HG03354 (cell line): ENCODE measurements around the gene PRKCA.

ENCODE experiments used
- ATAC-seq: cut with Tn5 transposase; IDR thresholded peaks from one replicate; pipeline ENCODE4 v1.9.1; 2021; ENCODE audit warnings: mild to moderate bottlenecking; ENCODE audit not compliant: unreplicated experiment, poor library complexity, severe bottlenecking

The PRKCA gene

DNA sequence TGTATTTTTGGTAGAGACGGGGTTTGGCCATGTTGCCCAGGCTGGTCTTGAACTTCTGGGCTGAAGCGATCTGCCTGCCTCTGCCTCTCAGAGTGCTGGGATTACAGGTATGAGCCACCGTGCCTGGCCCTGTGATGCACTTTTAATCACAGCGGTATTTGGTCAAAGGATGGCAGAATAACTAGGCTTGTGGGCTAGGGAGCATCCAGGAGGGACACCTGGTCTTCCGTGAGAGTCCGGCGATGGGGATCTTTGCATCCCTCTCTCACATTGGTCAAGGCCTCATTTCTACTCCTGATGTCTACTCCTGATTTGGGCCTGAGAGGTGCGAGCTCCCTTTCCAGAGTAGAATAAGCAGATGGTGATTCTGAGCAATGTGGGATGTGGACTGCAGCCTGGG, 274.6 kb downstream of the PRKCA start:
- no peak for ATAC-seq

DNA sequence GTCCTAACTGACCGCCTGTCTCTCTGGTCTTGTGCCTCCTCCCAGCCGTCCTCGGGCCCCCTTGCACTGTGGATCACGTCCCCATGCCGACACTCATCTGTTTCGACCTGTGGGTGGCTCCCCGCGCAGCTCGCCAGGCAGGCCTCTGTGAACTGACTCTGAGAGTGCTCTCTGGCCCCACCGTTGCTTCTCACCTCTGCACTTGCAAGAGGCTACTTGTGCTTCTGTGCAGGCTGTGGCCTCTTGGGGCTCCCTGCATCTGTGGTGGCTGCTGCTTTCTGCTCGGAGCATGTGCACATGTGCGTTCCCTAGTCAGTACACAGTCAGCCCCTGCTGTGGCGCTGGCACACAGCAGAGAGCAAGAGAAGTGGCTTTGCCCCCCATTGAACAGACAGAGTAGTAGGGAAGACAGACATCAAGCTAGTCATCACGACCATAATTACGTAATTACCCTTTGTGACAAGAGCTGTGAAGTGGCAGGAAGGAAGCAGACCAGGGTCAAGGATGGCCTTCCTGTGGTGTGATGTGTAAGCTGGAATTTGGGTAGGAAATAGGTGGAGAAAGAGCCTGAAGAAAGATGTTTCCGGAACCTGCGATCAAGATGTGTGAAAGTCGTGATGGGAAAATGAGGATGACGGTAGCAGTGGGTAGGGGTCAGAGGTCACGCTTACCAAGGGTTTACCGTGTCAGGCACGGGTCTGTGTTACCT, 276.5 kb downstream of the PRKCA start:
- ATAC-seq, result no peak

DNA sequence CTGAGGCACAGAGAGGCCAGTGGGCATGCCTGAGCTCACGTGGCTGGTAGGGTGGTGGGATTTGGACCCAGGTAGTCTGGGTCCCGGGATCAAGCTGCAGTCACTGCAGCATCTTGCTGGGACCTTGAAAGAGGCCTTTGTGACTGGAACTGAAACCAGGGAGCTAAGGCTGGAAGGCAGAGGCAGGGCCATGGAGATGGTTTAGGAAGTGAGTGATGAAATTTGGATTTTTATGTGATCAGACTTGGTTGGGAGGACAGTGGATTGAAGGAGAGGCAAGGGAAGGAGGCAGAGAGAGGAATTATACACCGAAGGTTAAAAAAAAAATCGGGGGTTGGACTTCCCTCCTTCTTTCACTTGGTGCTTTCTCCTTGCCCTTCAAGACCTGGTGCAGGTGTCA, 277.1 kb downstream of the PRKCA start:
- no peak for ATAC-seq

GRCh38 chr17:66580184-66580955, 278.0 kb downstream of the PRKCA start:
- no peak for ATAC-seq

DNA sequence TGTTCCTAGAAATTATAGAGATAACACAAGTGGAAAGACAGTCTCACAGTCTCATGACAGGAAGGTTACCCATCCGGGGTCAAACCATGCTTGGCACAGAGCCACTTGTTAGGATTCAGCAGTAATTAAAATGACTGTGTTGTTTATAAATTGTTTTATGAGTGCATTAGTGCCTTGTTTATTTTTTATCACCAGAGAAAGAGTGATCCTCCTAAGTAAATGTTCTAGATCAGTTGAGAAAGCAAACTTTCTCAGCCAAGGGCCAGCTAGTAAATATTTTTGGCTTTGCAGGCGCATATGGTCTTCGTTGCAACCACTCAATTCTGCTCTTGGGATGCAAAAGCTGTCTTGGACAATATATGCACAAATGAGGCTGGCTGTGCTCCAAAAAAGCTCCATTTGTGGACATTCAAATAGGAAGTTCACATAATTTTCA, 278.6 kb downstream of the PRKCA start:
- no peak for ATAC-seq

DNA sequence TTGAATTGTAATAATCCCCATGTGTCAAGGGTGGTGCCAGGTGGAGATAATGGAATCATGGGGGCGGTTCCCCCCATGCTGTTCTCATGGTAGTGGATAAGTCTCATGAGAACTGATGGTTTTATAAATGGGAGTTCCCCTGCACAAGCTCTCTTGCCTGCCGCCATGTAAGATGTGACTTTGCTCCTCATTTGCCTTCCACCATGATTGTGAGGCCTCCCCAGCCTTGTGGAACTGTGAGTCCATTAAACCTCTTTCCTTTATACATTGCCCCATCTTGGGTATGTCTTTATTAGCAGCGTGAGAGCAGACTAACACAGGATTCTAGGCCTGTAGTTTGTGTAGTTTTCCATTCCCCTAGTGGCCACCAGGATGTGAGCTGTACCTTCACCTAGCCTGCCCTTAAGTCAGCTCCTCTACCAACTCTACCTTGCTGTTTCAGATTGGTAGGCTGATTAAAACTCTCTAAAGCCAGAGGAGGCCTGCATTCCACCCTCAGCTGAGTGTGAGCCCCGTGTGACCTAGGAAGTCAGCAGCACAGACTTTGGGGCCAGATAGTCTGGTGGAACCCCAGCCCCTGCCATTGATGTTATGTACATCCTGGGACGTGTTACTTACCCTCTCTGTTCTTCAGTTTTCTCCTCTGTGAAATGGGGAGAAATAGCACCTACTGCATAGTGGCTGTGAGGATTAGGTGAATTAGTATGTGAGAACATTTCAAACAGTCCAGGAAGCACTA, 280.1 kb downstream of the PRKCA start:
- ATAC-seq, result no peak

DNA sequence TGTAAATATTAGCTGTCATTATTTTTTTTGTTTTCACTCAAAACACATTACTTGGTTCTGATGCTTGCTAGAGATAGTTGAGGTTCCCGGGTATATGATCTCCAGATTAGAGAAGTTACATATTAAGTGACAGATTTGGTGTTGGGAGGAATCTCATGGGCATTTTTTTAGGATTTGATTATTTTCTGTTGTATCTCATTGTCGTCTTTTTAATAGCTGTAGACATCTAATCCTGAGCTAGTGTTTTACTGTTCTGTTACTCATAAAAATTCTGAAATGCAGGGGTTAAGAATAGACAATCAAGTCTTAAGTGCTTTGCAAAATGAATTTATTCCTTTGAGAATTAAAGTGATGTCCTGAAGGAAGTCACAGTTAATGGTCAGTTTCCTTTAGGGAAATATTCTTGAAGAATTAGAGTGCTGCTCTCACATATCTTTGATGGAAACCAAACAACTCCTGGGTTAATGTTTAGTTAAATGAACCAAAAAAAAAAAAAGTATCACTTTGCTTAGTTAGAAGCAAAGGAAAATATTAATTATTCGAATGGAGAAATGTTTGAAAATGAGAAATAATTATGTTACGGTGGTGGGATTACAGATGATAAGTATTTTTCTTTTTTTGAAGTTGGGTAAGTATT, 280.8 kb downstream of the PRKCA start:
- no peak for ATAC-seq

DNA sequence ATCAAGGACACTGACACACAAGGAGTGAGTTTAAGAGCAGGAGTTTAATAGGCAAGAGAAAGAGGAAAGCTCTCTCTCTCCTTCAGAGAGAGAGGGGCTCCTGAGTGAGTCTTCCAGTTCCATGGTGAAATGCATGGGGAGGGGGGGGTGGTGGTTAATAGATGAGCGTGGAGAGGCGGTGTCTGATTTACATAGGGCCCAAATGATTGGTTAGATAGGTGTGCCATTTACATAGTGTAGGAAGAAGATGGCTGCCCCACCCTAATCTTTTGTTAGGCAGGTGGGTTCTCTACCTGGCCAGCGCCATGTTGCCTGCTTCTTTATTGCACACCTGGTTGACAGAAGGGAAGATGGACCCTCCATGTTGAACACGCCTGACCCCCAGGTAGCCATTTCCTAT, 282.5 kb downstream of the PRKCA start:
- ATAC-seq, result no peak

- ATAC-seq, result no peak
These were observed 283.1 kb downstream of the PRKCA start for GRCh38 chr17:66585472-66585871.

DNA sequence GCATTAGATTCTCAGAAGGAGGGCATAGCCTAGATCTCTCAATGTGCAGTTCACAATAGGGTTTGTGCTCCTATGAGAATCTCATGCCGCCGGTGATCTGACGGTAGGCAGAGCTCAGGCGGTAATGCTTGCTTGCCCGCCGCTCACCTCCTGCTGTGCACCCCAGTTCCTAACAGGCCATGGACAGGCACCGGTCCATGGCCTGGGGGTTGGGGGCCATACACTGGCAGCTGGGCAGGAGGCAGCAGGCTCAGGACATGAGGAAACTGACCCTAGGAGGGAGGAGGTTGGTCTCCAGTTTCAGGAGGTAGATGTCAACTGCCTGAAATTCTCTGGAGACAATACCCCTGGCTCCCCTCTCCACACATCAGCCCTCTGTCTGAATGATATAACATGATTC, 287.5 kb downstream of the PRKCA start:
- no peak for ATAC-seq

DNA sequence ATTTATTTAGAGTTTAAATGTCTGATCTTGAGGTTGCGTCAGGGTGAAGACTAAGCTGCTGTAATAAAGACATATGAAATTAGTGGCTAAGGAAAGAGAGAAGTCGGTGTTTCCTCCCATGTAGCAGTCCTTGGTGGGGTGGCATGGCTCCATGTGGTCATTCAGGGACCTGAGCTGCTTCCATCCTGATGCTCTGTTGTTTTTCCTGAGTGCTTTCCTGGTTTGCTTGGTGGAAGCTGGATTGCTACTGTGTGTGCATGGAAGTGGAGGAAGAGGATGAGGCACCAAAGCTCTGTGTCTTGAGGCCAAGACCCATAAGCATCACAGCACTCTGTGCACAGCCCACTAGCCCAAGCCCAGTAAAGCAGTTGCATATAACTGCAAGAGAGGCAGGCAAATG, 290.7 kb downstream of the PRKCA start:
- no peak for ATAC-seq

- no peak for ATAC-seq
These were observed 293.5 kb downstream of the PRKCA start for GRCh38 chr17:66595893-66596292.

GRCh38 chr17:66602659-66603384, 300.4 kb downstream of the PRKCA start:
- ATAC-seq, result no peak

GRCh38 chr17:66604376-66604775, 302.0 kb downstream of the PRKCA start:
- no peak for ATAC-seq

- no peak for ATAC-seq
These were observed 303.1 kb downstream of the PRKCA start for GRCh38 chr17:66605541-66605940.

- ATAC-seq, result no peak
These were observed 308.1 kb downstream of the PRKCA start for GRCh38 chr17:66610361-66611133.

DNA sequence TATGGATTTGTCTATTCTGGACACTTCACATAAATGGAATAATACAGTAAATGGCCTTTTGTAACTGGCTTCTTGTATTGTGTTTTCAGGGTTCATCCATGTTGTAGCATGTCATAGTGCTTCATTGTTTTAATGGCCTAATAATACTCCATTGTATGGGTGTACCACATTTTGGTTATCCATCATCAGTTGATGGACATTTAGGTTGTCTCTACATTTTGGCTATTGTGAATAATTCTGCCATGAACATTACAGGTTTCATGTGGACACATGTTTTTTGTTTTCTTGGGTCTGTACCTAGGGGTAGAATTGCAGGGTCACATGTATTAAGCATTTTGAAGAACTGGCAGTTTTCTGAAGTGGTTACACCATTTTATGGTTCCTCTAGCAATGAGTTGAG, 309.0 kb downstream of the PRKCA start:
- ATAC-seq, result no peak

- ATAC-seq, result no peak
These were observed 310.6 kb downstream of the PRKCA start for GRCh38 chr17:66612993-66613392.

- no peak for ATAC-seq
These were observed 312.1 kb downstream of the PRKCA start for GRCh38 chr17:66614469-66614868.
